ENCODE data around the gene DICER1. TPM values are rescaled to one million over a fixed set of nuclear protein-coding genes. Genes with fewer than 3 reads are reported as not detected.

The DICER1 gene
- total and polyA plus RNA-seq, 9 of the 15 experiments (the other 6 are each of a cell fraction or from before 2014, with no cell fraction given): 2.5 to 23.2 (median 12.4) TPM

DNA sequence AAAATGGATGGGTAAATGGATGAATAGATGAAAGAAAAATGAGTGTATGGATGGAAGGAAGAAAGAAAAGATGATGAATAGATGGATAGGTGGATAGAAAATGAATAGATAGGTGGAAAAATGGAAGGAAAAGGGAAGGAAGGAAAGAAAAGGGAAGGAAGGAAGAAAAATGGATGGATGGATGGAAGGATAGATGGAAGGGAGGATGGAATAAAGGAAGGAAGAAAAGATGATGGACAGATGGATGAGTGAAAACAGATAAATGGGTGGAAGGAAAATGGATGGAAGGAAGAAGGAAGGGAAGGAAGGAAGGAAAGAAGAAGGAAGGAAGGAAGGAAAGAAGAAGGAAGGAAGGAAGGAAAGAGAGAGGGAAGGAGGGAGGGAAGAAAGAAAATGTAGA is 107.4 kb downstream of the DICER1 start:
- Histone ChIP-seq H2AFZ (ENCODE audit: low read depth, low read length) (no peak overlapping the region), H3K79me2 (ENCODE audit: control insufficient read depth, insufficient read depth, low read length) (no peaks in the 10 kb centered on the region), H3K27ac (ENCODE audit: extremely low read depth, low read depth, low read length) (no peak overlapping the region), H3K4me2 (ENCODE audit: insufficient read depth, low read length) (no peak overlapping the region), H3K9ac (ENCODE audit: insufficient read depth in 1 of 2, low read depth in 2 of 2, low read length in 2 of 2) (no peak overlapping the region), H3K4me1 (replicated peaks in 1 of 2; ENCODE audit: control insufficient read depth in 2 of 2, insufficient read depth in 2 of 2, low read length in 2 of 2) (no peaks in the 10 kb centered on the region), H3K9me1 (ENCODE audit: control insufficient read depth, insufficient read depth, low read length) (no peaks in the 10 kb centered on the region), H4K20me1 (replicated peaks; ENCODE audit: control insufficient read depth, insufficient read depth, low read length) (no peaks in the 10 kb centered on the region), H3K36me3 (ENCODE audit: control insufficient read depth, insufficient read depth, low read length) (no peaks in the 10 kb centered on the region), H3K27me3 (ENCODE audit: control insufficient read depth in 2 of 2, insufficient read depth in 2 of 2, low read length in 2 of 2) (peaks cover 5 to 44% of the 10 kb centered on the region in 2 experiments; a peak in 4 of 5 replicates), H3K4me3 (no peak overlapping the region), H3K9me3 (replicated peaks; ENCODE audit: control insufficient read depth, insufficient read depth, low read depth, low read length) (no peaks in the 10 kb centered on the region)
- in situ Hi-C loops (cut with MboI) (no loop called here), intact Hi-C loops (cut with micrococcal nuclease) (no loop called here)
- FAIRE-seq: no peak
- ChIA-PET POLR2A (no interaction called here), CTCF (ENCODE audit: low intra/inter-chr PET ratio) (no interaction called here)
- no TSS peak for BruUV-seq (replicated peaks)
- TF ChIP-seq ZNF175 (CRISPR knock-in tag; IDR thresholded peaks at IDR 0.05; ENCODE audit: low read depth) (no peak), NCOA1 (IDR thresholded peaks at IDR 0.05; ENCODE audit: low read depth) (no peak), ZNF174 (CRISPR knock-in tag; IDR thresholded peaks at IDR 0.05) (no peak), XRCC4 (IDR thresholded peaks at IDR 0.05; ENCODE audit: extremely low read depth, insufficient read depth, insufficient read length) (no peak), ZC3H11A (IDR thresholded peaks at IDR 0.05; ENCODE audit: low read depth, low read length) (no peak), TEAD1 (CRISPR knock-in tag; IDR thresholded peaks at IDR 0.05) (no peak), ERF (CRISPR knock-in tag; IDR thresholded peaks at IDR 0.05) (no peak), ZNF561 (CRISPR knock-in tag; conservative IDR thresholded peaks at IDR 0.05) (no peak)
- ATAC-seq: no peak
- no peak for DNase-seq (ENCODE audit: extremely low read depth in 1 of 4, low spot score in 3 of 4)

Data from K562 (cell line).